HG03457 (cell line): Measurements from ENCODE around the gene LCNL1.

Experiments used
- ATAC-seq: cut with Tn5 transposase; IDR thresholded peaks from one replicate; pipeline ENCODE4 v1.9.1; 2021; ENCODE audit warnings: moderate number of reproducible peaks; ENCODE audit not compliant: unreplicated experiment

Gene LCNL1

GRCh38 chr9:136973618-136974617 lies 8.9 kb upstream of the LCNL1 start:
- ATAC-seq, result no peak

GRCh38 chr9:136974817-136975535 lies 7.8 kb upstream of the LCNL1 start:
- no peak for ATAC-seq

- no peak for ATAC-seq
These were observed 7.1 kb upstream of the LCNL1 start for GRCh38 chr9:136975644-136976043.

GRCh38 chr9:136977223-136977622 lies 5.6 kb upstream of the LCNL1 start, which contains the start of gene PTGDS:
PTGDS (plus strand) TSS chr9:136977504; CDS start chr9:136977579, 75 bp downstream.
- ATAC-seq, result no peak

GRCh38 chr9:136977649-136978072 lies 5.1 kb upstream of the LCNL1 start:
- no peak for ATAC-seq

GRCh38 chr9:136978073-136978864 lies 4.5 kb upstream of the LCNL1 start:
- no peak for ATAC-seq

- no peak for ATAC-seq
These were observed 3.8 kb upstream of the LCNL1 start for GRCh38 chr9:136978865-136979544.

GRCh38 chr9:136979769-136980587 lies 2.8 kb upstream of the LCNL1 start:
- ATAC-seq, result no peak

- ATAC-seq, result no peak
These were observed 1.9 kb upstream of the LCNL1 start for GRCh38 chr9:136980669-136981478.

- ATAC-seq, result no peak
These were observed 1.1 kb upstream of the LCNL1 start for GRCh38 chr9:136981588-136982231.

- no peak for ATAC-seq
These were observed 374 bp downstream of the LCNL1 start for GRCh38 chr9:136983167-136983566.

- ATAC-seq, result no peak
These were observed 992 bp downstream of the LCNL1 start for GRCh38 chr9:136983656-136984314.

- ATAC-seq, result no peak
These were observed 1.8 kb downstream of the LCNL1 start for GRCh38 chr9:136984464-136985026.

GRCh38 chr9:136985027-136985602 lies 2.3 kb downstream of the LCNL1 start:
- ATAC-seq, result no peak

- no peak for ATAC-seq
These were observed 3.1 kb downstream of the LCNL1 start for GRCh38 chr9:136985853-136986252.

- ATAC-seq, result no peak
These were observed 6.1 kb downstream of the LCNL1 start for GRCh38 chr9:136988872-136989271.
